Islet precursor cell (in vitro differentiated cells): Measurements from ENCODE around the gene PSENEN.
A peak's percentile ranks its signal among the peaks of the same experiment; 100 is the strongest.
"Not testable (repeated sequence)": the region's sequence is repeated elsewhere in the genome, so short reads cannot be mapped to it uniquely, and the experiment has no call there.

Source experiments
- DNase-seq: peaks from one replicate; pipeline ENCODE4 v3.0.0-alpha.2; 2018

PSENEN gene

DNA sequence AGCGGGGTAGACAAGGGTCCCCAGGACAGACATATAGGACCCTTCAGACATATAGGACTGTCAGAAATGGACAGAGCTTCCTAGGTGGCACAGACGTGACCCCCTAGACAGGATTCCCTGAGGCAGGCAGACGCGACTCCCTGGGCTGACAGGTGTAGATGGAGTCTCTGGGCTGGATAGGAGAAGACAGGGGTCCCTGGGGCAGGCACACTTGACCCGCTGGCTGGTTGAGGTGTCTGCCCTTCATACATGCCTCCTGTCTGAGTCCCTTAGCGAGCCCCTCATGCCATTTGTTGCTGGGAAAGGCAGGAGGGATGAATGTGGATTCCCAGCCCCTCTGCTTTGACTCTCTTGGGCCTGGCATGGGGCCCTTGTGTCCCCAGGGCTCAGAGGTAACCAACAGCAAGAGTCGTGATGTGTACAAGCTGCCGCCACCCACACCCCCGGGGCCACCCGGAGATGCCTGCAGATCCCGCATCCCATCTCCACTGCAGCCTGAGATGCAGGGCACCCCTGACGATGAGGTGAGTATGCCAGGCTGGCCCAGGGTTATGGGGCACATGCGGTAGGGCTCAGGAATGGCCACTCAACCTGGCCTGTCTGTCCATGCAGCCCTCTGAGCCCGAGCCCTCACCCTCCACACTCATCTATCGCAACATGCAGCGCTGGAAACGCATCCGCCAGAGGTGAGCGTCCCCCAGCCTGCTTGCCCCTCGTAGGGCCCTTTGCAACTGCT lies 8.4 kb downstream of the PSENEN start:
- peak; percentile 38 for DNase-seq

DNA sequence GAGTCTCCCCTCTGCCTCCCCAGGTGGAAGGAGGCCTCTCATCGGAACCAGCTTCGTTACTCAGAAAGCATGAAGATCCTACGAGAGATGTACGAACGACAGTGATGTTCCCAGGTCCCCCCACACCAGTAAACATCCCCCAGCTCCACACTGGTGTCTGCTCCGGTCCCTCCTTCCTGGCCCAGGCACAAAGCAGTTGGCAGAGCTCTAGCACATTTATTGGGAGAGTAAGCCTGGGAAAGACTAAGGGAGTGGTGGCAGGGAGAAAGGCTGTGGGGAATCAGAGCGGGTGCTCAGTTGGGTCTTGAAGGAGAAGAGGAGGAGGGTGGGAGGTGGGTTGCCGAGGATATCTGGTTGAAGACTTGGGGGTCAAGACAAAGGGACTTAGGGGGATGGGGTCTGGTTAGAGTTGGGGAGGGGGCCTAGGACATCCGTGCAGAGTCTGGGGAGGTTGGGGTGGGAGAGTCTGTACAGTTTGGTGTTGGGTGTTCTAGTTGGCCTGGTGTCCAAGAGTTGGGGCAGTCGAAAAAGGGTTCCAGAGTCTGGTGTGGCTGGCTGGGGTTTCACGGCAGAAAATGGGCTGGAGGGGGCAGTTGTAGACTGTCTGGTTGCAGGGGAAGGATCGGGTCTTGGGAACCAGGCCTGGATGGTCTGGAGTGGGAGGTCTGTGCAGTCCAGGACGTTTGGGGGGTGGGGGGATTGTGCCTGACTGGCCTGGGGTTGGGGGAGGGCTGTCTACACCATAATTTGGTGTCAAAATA lies 9.1 kb downstream of the PSENEN start:
- peak; percentile 42 for DNase-seq

GRCh38 chr19:35755131-35755549 lies 9.7 kb downstream of the PSENEN start:
- peak; percentile 32 for DNase-seq

DNA sequence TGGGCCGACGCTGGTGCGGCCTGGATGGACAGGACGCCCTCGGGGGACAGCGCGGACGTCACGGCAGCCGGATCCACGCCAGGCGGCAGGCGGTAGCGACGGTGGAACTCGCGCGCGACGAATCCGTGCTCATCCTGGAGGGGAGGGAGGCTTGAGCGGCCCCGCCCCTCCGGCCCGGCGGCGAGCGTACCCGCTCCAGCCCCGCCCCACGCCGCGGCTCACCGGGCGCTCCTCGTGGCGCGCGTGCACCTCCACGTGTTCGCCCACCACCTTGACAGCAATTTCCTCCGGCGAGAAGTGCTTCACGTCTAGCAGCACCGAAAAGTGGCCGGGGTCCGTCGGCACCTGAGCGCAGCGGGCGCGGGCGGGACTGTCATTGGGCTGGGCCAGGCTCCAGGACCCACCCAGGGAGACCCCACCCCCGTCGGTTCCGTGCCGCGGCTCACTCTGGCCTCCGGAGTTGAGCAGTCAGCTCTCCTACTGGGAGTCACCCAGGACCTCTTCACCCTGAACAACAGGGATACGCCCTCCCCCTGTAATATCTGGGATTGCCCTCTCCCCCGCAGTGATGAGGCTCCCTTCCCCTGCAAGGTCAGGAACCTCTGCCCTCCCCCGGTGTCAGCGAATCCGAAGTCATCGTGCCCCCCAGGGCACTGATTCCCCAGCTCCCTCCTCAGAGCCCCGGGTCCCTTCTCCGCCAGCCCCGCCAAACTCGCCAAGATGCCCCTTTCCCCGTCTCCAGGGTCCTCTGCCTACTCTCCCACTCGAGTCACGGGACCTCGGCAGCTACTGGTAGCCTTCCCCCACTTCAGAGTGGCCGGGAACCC lies 10.3 kb downstream of the PSENEN start:
- peak; percentile 70 for DNase-seq

- DNase-seq: peak; percentile 76
Measured at GRCh38 chr19:35756377-35757230, 11.2 kb downstream of the PSENEN start, which contains the start of gene HSPB6. TSS of gene HSPB6 (minus strand) at chr19:35757029. CDS start at chr19:35757008, 21 bp downstream.

- DNase-seq: peak; percentile 98
Measured at GRCh38 chr19:35757231-35757748, 11.8 kb downstream of the PSENEN start.

DNA sequence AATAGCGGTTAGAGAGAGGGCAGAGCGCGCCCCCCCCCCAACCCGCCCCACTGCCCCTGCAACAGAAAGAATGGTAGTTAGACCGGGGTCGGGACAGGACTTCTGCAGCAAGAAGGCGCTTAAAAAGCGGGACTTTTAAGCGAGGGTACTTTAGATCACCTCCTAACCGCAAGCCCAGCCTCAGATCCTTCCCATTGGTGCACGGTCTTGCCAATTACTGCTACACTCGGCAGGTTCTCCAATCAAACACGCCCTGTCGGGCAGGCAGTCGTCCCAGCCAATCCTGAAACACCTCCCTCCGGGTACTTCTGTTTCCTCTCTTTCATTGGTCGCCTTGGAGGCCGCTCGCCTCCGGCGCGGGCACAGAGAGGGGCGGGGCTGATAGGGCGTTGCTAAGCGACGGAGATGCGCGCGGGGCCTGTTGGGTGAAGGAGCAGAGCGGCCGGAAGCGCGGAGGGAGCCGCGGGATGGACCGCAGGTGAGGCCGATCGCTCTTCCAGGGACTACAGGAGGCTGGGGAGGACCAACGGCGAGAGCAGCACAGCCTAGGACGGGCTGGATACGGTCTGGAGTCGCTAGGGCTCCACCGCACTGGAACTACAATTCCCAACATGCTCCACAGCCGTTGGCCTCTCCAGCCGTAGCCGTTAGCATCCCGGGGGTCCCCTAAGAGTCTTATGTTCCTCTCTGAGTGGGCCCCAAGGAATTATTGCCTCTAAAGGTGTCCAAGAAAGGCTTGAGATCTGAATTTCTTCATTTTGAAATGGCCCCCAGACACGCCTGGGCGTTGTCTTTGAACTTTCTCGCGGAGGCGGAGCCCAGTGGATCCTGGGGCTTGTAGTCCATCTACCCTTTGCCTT lies 12.5 kb downstream of the PSENEN start, which contains the start of gene PROSER3:
Gene PROSER3, plus strand, starts transcription at position 428 of the 860 bp plus-strand sequence. Its CDS starts 40 bp downstream, at position 468.
- DNase-seq: peak; percentile 100

DNA sequence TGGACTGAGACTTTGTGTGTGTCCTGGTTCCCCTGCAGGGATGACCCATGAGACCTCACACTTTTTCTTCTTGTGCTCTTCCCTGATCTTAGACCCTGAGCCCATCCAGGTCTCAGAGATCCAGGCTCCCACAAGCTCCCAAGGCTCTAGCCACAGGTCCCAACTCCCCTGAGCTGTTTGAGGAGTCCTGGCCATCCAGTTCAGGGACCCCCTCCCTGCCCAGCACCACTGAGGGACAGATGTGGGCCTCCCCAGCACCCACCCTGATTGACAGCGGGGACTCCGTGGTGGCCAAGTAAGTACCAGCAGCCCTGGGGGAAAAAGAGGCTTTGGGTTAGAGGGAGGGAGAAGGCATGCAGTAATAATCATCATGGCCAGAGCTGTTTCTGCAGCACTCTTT lies 14.2 kb downstream of the PSENEN start:
- peak; percentile 32 for DNase-seq

DNA sequence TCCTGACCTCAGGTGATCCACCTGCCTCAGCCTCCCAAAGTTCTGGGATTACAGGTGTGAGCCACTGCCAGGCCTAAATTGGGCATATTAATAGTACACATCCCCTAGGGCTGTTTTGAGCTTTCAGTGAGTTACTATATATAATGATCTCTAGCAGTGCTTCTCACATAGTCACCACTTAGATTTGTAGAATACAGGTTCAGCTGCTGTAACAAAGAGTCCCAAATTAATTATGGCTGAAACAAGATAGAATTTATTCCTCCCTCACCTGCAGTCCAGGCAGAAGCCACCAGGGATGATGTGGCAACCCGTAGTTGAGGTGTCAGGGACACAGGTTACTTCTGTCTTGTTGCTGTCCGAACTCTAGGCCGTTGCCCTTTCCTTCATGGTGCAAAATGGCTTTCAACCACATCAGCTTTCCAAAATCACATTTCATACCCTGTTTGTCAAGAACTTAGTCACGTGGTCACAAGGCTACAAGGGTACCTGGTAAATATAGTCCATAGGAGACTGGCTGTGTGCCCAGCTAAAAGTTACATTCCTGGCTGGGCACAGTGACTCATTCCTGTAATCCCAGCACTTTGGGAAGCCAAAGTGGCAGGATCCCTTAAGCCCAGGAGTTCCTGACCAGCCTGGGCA lies 15.4 kb downstream of the PSENEN start:
- no peak for DNase-seq

- peak; percentile 35 for DNase-seq
Measured at GRCh38 chr19:35764432-35765315, 19.2 kb downstream of the PSENEN start.

DNA sequence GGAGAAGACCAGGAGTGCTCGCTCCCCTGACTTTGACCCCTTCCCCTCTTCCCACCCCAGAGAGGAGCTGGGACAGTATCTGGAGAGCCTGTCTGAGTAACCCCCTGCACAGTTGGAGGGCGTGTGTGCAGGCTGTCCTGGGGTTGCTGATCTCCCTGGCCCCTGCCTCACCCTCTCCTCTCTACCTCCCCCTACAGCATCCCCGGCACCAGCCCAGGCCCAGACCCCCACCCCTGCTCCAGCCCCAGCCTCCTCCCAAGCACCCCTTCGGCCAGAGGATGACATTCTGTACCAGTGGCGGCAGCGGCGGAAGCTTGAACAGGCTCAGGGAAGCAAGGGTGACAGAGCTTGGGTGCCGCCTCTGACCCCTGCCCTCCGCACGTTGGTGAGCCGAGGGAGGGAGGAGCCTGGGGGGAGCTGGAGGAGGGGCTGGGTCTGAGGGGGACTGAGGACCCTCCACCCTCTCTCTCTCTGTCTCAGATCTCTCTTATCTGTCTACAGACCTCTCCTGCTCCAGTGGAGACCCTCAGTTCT lies 21.2 kb downstream of the PSENEN start:
- DNase-seq: peak; percentile 42

- DNase-seq: peak; percentile 90
Measured at GRCh38 chr19:35767288-35768081, 22.0 kb downstream of the PSENEN start.

- no peak for DNase-seq
Measured at GRCh38 chr19:35768082-35768421, 22.6 kb downstream of the PSENEN start.

DNA sequence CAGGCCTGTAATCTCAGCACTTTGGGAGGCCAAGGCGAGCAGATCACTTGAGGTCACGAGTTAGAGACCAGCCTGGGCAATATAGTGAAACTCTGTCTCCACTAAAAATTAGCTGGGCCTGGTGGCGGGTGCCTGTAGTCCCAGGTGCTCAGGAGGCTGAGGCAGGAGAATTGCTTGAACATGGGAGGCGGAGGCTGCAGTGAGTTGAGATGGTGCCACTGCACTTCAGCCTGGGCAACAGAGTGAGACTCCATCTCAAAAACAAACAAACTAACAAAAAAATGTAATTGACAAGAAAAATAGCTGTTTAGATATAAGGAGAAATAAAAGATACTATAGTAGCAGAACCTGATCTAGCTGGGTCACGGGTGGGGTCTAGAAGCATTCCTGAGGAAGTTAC lies 26.9 kb downstream of the PSENEN start:
- not testable (repeated sequence) for DNase-seq

- no peak for DNase-seq
Measured at GRCh38 chr19:35773020-35773806, 27.8 kb downstream of the PSENEN start.

DNA sequence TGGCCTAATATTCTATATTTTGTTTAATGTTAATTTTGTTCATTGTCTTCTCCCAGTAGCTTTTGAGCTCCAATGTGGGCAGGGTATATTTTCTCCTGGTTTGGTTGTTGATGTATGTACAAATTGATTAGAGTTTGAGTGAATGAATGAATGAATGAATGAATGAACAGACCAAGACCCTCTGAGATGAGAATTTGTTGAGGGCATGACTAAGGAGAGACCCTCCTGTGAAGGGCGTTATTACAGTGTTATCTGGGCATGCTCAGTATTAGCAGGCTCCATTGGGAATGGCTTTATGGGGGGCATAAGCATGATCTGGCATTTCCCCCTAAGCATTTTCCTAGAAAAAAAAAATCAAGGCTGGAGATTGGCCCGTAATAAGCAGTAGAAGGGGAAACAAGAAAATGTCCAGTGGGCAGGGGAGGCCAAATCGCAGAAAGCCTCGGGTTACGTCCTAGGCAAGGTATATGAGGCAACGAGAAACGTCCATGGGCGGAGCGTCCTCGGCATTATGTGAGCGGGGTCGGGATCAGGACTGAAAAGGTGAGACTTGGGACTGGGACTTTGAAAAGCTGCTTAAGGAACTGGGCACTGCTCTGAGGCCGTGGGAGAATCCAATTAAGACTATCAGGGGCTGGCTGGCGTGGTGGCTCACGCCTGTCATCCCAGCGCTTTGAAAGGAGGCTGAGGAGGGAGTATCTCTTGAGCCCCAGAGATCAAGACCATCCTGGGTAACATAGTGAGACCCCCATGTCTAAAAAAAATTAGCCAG lies 29.0 kb downstream of the PSENEN start:
- peak; percentile 50 for DNase-seq

GRCh38 chr19:35775046-35775297 lies 29.5 kb downstream of the PSENEN start:
- no peak for DNase-seq
